Stimulated activated naive CD8-positive, alpha-beta T cell treated with anti-CD3 and anti-CD28 coated beads, Interleukin-15, amount 100 ng/mL, for 72 hours (primary cell): ENCODE results near the gene YIPF2.

Source experiments
- ATAC-seq: fragments of 150-1000 bp; cut with Tn5 transposase; 2 replicates; pipeline ENCODE4 v1.10.0; 2021; ENCODE audit warnings: mild to moderate bottlenecking, moderate library complexity
- DNase-seq, 2 donors: peaks; one replicate each; pipeline ENCODE4 v3.0.0; 2021 to 2022
- H3K27ac Mint-ChIP-seq, 2 donors: one replicate each; pipeline ENCODE4 v1.8.0; 2022; ENCODE audit warnings: mild to moderate bottlenecking in 2 of 2, mixed read lengths in 2 of 2, moderate library complexity in 2 of 2
- H3K27me3 Mint-ChIP-seq: one replicate; pipeline ENCODE4 v1.8.0; 2022; ENCODE audit warnings: mixed read lengths
- H3K4me1 Mint-ChIP-seq: one replicate; pipeline ENCODE4 v1.8.0; 2022; ENCODE audit warnings: mild to moderate bottlenecking, mixed read lengths
- H3K4me3 Mint-ChIP-seq, 2 donors: one replicate each; pipeline ENCODE4 v1.8.0; 2022; ENCODE audit warnings: mild to moderate bottlenecking in 2 of 2, mixed read lengths in 2 of 2, moderate library complexity in 1 of 2
- H3K9me3 Mint-ChIP-seq, 2 donors: one replicate each; pipeline ENCODE4 v1.8.0; 2022; ENCODE audit warnings: mixed read lengths in 2 of 2

Gene YIPF2

DNA sequence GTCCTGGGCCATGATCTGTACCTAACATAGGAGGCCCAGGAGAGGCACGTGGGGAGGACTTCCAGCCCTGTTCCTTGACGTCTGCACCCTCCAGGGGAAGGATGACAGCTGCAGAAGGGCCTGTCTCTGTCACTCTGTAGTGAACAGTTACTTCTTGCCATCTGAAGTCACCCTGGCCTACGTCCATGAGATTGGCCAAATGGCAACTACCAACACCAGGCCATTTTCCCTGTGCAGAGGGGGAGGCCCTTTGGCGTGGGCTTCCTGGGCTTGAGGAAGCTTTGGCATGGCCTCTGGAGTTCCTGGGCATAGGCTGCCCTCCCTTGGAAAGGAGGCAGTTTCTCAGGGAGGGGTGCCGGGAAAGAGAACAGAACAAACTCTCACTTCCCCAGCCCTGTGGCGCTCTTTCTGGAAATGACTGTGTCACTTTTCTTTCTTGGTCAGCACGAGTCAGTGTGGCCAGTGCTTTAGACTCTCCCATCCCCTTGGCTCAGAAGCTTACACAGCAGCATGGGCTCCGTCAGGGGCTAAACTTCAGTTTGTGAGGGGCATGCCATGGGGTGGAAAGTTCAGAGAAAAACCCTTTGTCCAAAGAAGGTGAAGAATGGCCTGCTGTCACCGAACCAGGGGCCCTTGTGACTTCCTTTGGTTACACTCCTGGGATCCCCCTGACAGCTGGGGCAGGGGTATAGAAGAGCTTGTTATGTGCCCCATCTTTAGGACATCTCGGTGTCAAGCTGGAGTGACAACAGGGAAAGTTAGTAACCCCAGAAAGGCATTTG is 51.8 kb downstream of the YIPF2 start:
- peaks cover 79% of the 10 kb centered on the region for H3K4me1 Mint-ChIP-seq
- DNase-seq (peak in 1 of 2 donors; percentile 57), ATAC-seq (peak; percentile 75)
- H3K9me3 Mint-ChIP-seq: no peaks in the 10 kb centered on the region
- H3K27ac Mint-ChIP-seq: peak overlapping the region; percentile 83
- H3K4me3 Mint-ChIP-seq: peak overlapping the region; percentile 74 to 75
- H3K27me3 Mint-ChIP-seq: no peaks in the 10 kb centered on the region

DNA sequence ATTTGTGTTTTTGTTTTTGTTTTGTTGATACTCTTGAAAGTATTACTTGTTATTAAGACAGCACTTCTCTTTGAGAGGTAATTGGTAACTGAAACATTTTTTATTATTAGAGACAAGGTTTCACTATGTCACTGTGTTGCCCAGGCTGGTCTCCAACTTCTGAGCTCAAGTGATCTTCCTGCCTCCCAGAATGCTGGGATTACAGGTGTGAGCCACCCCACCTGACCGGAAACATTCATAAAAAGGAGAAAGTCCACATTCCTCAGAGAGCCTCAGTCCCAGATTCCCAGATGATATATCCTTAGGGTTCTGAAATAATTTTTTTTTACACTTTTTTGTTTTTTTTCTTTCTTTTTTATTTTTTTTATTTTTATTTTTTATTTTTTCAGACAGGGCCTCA is 54.4 kb downstream of the YIPF2 start:
- Mint-ChIP-seq H3K4me3 (peak overlapping the region in 1 of 2 donors; percentile 63), H3K27ac (no peak overlapping the region), H3K9me3 (no peaks in the 10 kb centered on the region), H3K4me1 (peaks cover 79% of the 10 kb centered on the region), H3K27me3 (no peaks in the 10 kb centered on the region)
- DNase-seq (no peak), ATAC-seq (no peak)

DNA sequence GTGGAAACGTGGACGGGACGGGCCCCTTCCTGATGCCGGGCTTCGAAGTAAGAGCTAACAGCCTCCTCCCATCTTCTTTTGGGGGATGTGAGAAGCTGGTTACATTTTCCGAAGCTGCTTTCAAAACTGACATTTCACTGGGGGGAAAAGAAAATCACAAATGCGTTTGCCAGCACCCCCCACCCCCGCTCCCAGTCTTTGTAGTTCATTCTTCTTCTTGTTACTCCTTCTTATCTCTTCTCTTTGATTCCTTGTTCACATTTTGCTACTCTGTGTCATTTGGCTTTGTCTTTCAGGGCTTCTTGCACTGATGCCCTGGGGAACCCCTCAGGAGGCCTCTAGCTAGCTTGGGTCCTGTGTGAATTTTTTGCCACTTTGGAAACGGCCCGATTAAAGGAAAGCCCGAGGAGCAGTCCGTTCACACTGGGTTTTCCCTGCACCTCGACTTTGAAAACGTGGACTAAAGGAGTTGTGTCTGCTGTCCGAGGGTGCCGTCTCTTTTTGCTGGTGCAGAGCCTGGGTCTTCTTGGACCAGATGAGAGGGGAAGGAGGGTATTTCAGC is 55.8 kb downstream of the YIPF2 start:
- Mint-ChIP-seq H3K4me1 (peaks cover 77% of the 10 kb centered on the region), H3K9me3 (no peaks in the 10 kb centered on the region)

More for the DNA sequence above, 55.8 kb downstream of the YIPF2 start:
- no peaks in the 10 kb centered on the region for H3K27me3 Mint-ChIP-seq
- H3K27ac Mint-ChIP-seq: peak overlapping the region; percentile 52 to 89
- peak overlapping the region; percentile 77 to 83 for H3K4me3 Mint-ChIP-seq
- DNase-seq (peak in 1 of 2 donors; percentile 20), ATAC-seq (no peak)
